GM12878 (cell line): ENCODE results near the gene RRBP1. TPM values are rescaled to one million over a fixed set of nuclear protein-coding genes. Genes with fewer than 3 reads are reported as not detected.
A peak's percentile ranks its signal among the peaks of the same experiment; 100 is the strongest.

Experiments used
- HDAC2 ChIP-seq: fragments of 200-600 bp; sonication (generic); IDR thresholded peaks from 2 replicates; pipeline ENCODE4 v1.6.1; 2017
- MXI1 ChIP-seq: fragments of 150-350 bp; IDR thresholded peaks from 2 replicates; pipeline ENCODE4 v1.6.1; 2011; ENCODE audit warnings: low read depth, mild to moderate bottlenecking, inconsistent platforms, low read length, improper control_type of control experiment
- NR2C1 ChIP-seq: fragments of 450-650 bp; IDR thresholded peaks from 2 replicates; pipeline ENCODE4 v1.6.1; 2017; ENCODE audit warnings: antibody characterized with exemption, mild to moderate bottlenecking, moderate library complexity
- NRF1 ChIP-seq: conservative IDR thresholded peaks from 2 replicates; pipeline ENCODE4 v1.6.1; 2011; ENCODE audit warnings: mild to moderate bottlenecking, low read depth, low read length, improper control_type of control experiment
- PBX3 ChIP-seq: IDR thresholded peaks from 2 replicates; pipeline ENCODE4 v1.6.1; 2011; ENCODE audit warnings: mild to moderate bottlenecking, low read depth, low read length, moderate library complexity; ENCODE audit not compliant: insufficient replicate concordance
- POLR2AphosphoS2 ChIP-seq: IDR thresholded peaks from 2 replicates; pipeline ENCODE4 v1.6.1; 2011; ENCODE audit warnings: low read depth, mild to moderate bottlenecking, low read length, improper control_type of control experiment, moderate library complexity
- PRDM15 ChIP-seq: fragments of 450-650 bp; formaldehyde crosslinking; IDR thresholded peaks from 2 replicates; pipeline ENCODE4 v1.4.0; 2020; ENCODE audit warnings: mild to moderate bottlenecking, moderate library complexity
- RB1 ChIP-seq: fragments of 450-650 bp; formaldehyde crosslinking; IDR thresholded peaks from 2 replicates; pipeline ENCODE4 v1.6.1; 2017; ENCODE audit warnings: mild to moderate bottlenecking, borderline replicate concordance
- SIX5 ChIP-seq: IDR thresholded peaks from 2 replicates; pipeline ENCODE4 v1.6.1; 2011; ENCODE audit warnings: mild to moderate bottlenecking, low read depth, low read length, moderate library complexity; ENCODE audit not compliant: severe bottlenecking
- TARDBP ChIP-seq: IDR thresholded peaks from 2 replicates; pipeline ENCODE4 v1.6.1; 2016; ENCODE audit warnings: borderline replicate concordance
- ZBED1 ChIP-seq: IDR thresholded peaks from 2 replicates; pipeline ENCODE4 v1.6.1; 2016; ENCODE audit warnings: borderline replicate concordance
- ZBTB4 ChIP-seq: fragments of 450-650 bp; formaldehyde crosslinking; IDR thresholded peaks from 2 replicates; pipeline ENCODE4 v1.4.0; 2022; ENCODE audit warnings: mild to moderate bottlenecking, moderate library complexity
- ZNF217 ChIP-seq: fragments of 450-650 bp; IDR thresholded peaks from 2 replicates; pipeline ENCODE4 v1.6.1; 2017; ENCODE audit warnings: antibody characterized with exemption, mild to moderate bottlenecking
- ZNF274 ChIP-seq: IDR thresholded peaks from one replicate; pipeline ENCODE4 v1.8.0; 2011; ENCODE audit not compliant: insufficient read length, insufficient read depth
- ZNF687 ChIP-seq: fragments of 450-650 bp; IDR thresholded peaks from 2 replicates; pipeline ENCODE4 v1.6.1; 2017; ENCODE audit warnings: mild to moderate bottlenecking, moderate library complexity
- polyA plus RNA-seq, 11 experiments: library from polyadenylated mRNA; depleted of rRNA in 4 of 11; unstranded in 6 of 11; stranded (reverse) in 5 of 11; fragments of >200 nt; fragmentation: Nextera tagmentation in 4 of 11; fragmentation: Illumina TruSeq in 1 of 11; extraction: Ambion mirVana in 4 of 11; extraction: Trizol in 1 of 11; gene quantifications; 1 replicate in 1 of 11; 2 replicates in 10 of 11; pipeline versions ENCODE4 v1.2.1 to v1.2.3, GENCODE V29; 2011 to 2016; ENCODE audit warnings: inconsistent platforms in 2 of 11, missing spikeins in 2 of 11, low read depth in 1 of 11
- total RNA-seq, 4 experiments: library from RNA; depleted of rRNA in 3 of 4; stranded (reverse); fragments of >200 nt in 3 of 4; fragmentation: Illumina TruSeq in 1 of 4; extraction: Trizol in 1 of 4; gene quantifications; 2 replicates each; pipeline versions ENCODE4 v1.2.1 to v1.2.3, GENCODE V29; 2013 to 2021
- TF ChIP-seq, protein P1 (sequence below): fragments of 450-650 bp; IDR thresholded peaks from 2 replicates; pipeline ENCODE4 v1.6.1; 2016; ENCODE audit warnings: mild to moderate bottlenecking

The RRBP1 gene
- total and polyA plus RNA-seq, 10 of the 15 experiments (the other 5 are each of a cell fraction or from before 2014, with no cell fraction given), result 1.2 to 57.4 (median 24.6) TPM

DNA sequence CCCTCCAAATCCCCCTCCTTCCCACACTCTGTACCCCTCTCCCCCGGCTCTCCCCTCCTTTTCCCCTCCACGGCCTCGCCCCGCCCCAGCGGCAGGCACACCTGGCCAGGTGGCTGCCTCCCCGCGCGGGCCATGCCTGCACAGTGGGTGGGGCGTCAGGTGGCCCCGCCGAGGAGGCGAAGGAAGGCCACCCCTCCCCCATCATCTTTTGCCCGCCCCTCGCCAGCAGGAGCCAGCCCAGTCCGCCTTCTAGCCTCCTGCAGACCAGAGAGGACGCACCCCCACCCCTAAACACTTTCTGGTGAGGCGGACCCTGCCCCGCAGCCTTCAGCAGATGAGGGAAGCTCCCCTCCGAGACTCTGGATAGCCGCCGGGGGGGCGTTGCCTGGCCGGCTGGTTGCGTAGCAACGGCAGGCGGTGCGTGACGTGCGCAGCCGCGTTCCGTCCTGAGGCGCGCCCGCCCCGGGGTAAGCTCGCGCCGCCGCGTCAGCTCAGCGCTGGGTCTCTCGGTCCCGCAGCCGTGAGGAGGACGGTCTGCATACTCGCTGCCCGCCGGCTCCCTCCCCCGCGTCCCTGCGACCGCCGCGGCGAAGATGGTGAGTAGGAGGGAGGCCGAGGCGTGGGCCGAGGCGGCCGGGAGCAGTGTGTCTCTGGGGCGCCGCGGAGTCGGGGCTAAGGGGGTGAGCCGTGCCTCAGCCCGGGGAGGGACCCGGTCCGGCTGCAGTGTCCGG lies 112.3 kb downstream of the RRBP1 start, which contains the start of gene DSTN (continued):
- TF ChIP-seq, protein P1, sequence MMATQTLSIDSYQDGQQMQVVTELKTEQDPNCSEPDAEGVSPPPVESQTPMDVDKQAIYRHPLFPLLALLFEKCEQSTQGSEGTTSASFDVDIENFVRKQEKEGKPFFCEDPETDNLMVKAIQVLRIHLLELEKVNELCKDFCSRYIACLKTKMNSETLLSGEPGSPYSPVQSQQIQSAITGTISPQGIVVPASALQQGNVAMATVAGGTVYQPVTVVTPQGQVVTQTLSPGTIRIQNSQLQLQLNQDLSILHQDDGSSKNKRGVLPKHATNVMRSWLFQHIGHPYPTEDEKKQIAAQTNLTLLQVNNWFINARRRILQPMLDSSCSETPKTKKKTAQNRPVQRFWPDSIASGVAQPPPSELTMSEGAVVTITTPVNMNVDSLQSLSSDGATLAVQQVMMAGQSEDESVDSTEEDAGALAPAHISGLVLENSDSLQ, result peak; percentile 30; the same call in 1 of the 2 replicates
- TF ChIP-seq TARDBP (no peak), ZNF217 (no peak), RB1 (no peak), NR2C1 (no peak), PBX3 (no peak), ZBTB4 (CRISPR knock-in tag) (no peak), SIX5 (no peak), PRDM15 (CRISPR knock-in tag) (no peak), ZNF274 (no peak), POLR2AphosphoS2 (peak; percentile 39; the same call in 1 of the 2 replicates), ZBED1 (no peak), MXI1 (peak; percentile 83), NRF1 (peak; percentile 73), HDAC2 (no peak), ZNF687 (no peak)
